HG03457 (cell line): ENCODE data around the gene SORCS2.

Experiments
- ATAC-seq: cut with Tn5 transposase; IDR thresholded peaks from one replicate; pipeline ENCODE4 v1.9.1; 2021; ENCODE audit warnings: moderate number of reproducible peaks; ENCODE audit not compliant: unreplicated experiment

The SORCS2 gene

GRCh38 chr4:7192252-7193029 lies at the start of gene SORCS2:
TSS of gene SORCS2 (plus strand) at chr4:7192538.
- ATAC-seq: no peak

GRCh38 chr4:7144374-7145290 lies 47.7 kb upstream of the SORCS2 start:
- no peak for ATAC-seq

- ATAC-seq: no peak
These were observed 46.9 kb upstream of the SORCS2 start for GRCh38 chr4:7145291-7145934.

GRCh38 chr4:7146059-7146785 lies 46.1 kb upstream of the SORCS2 start:
- ATAC-seq: no peak

GRCh38 chr4:7146786-7147115 lies 45.6 kb upstream of the SORCS2 start:
- no peak for ATAC-seq

- ATAC-seq: no peak
These were observed 45.1 kb upstream of the SORCS2 start for GRCh38 chr4:7147261-7147660.

GRCh38 chr4:7147661-7148310 lies 44.6 kb upstream of the SORCS2 start:
- no peak for ATAC-seq

GRCh38 chr4:7148337-7148736 lies 44.0 kb upstream of the SORCS2 start:
- ATAC-seq: no peak

GRCh38 chr4:7150036-7150635 lies 42.2 kb upstream of the SORCS2 start:
- ATAC-seq: no peak

GRCh38 chr4:7151668-7152227 lies 40.6 kb upstream of the SORCS2 start:
- ATAC-seq: no peak

GRCh38 chr4:7153711-7154110 lies 38.6 kb upstream of the SORCS2 start:
- no peak for ATAC-seq

GRCh38 chr4:7154351-7154981 lies 37.9 kb upstream of the SORCS2 start:
- ATAC-seq: no peak

GRCh38 chr4:7155590-7156071 lies 36.7 kb upstream of the SORCS2 start:
- ATAC-seq: no peak

- ATAC-seq: no peak
These were observed 36.0 kb upstream of the SORCS2 start for GRCh38 chr4:7156328-7156727.

GRCh38 chr4:7156761-7157488 lies 35.4 kb upstream of the SORCS2 start:
- no peak for ATAC-seq

GRCh38 chr4:7157666-7158065 lies 34.7 kb upstream of the SORCS2 start:
- ATAC-seq: no peak

- no peak for ATAC-seq
These were observed 34.1 kb upstream of the SORCS2 start for GRCh38 chr4:7158081-7158750.

GRCh38 chr4:7158991-7159390 lies 33.3 kb upstream of the SORCS2 start:
- ATAC-seq: no peak
